NCI-H345 (cell line): Measurements from ENCODE around the gene ALDH8A1.
A peak's percentile ranks its signal among the peaks of the same experiment; 100 is the strongest.

ENCODE experiments used
- DNase-seq: peaks from one replicate; lab custom pipeline; 2025; lab: John Stamatoyannopoulos, UW

ALDH8A1 gene

GRCh38 chr6:134870677-134871498, 79.0 kb downstream of the ALDH8A1 start:
- DNase-seq, result peak; percentile 50

DNA sequence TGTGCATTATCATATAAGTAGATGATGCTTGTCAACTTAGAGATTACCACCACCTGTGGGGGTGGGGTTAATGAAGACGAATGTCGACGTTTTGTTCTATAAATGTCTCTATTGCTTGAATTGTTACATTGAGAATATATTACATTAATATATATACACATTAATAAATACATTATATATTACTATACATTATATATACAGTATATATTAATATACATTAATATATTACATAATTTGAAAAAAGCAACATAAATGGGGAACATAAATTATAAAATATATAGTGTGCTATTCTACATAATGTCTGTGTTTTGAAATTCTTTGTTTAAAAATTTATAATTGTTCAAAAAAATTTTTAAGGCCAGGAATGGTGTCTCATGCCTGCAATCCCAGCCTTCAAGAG, 81.1 kb downstream of the ALDH8A1 start:
- no peak for DNase-seq
